GM18526 (cell line): ENCODE data around the gene PRDX5.

Experiments
- POLR2A ChIP-seq: IDR thresholded peaks from 3 replicates; pipeline ENCODE4 v1.6.1; 2011; ENCODE audit not compliant: insufficient read length; ENCODE audit errors: extremely low read depth

PRDX5 gene

DNA sequence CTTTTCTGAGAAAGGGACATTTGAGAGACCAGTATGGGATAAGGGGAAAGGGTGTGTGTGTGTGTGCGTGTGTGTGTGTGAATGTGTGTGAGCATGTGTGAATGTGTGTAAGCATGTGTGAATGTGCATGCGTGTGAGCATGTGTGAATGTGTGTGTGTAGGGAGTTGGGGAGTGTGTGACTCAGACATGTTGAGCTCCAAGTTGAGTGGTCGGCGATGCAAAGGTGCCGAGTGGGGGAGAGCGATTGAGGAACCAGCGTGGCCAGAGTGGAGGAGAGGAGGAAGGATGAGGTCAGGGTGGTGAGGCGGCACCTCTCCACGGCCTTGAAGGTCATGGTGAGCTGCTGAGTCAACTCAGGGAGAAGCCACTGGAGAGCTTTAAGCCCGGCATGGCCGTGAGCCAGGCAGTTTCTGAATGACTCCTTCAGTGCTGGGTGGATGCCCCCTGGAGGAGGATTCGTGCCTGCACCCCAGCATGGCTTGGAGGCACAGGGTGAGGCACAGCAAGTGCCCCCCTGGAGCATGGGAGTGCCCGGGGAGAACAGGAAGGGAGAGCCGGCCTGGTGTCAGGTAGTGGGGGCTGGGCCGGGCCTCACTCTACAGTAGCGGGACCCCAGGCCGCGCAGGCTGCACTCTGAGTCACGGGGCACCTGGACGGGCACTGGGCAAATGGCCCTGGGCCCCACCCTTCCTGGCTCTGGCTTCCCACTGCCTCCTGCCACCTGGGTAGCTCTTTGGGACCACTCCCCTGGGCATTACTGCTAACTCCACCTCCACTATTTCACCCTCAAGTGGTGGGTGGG, 13.8 kb downstream of the PRDX5 start:
- TF ChIP-seq POLR2A: peak; percentile 36

DNA sequence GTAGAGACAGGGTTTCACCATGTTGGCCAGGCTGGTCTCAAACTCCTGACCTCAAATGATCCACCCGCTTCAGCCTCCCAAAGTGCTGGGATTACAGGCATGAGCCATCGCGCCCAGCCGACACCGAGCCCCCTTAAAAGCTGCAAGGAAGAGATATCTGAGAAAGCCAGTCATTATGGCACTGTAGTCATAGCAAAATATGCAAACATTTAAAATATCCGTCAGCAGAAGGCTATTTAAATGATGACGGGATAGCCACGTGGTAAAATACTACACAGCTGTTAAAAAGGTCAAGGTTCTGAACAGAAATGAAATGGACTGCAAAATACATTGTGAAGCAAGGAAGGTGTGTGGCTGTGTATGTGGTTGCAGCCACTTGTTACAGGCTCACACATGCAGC, 15.6 kb downstream of the PRDX5 start:
- no peak for TF ChIP-seq POLR2A

GRCh38 chr11:64334764-64335735, 17.1 kb downstream of the PRDX5 start:
- TF ChIP-seq POLR2A: no peak

DNA sequence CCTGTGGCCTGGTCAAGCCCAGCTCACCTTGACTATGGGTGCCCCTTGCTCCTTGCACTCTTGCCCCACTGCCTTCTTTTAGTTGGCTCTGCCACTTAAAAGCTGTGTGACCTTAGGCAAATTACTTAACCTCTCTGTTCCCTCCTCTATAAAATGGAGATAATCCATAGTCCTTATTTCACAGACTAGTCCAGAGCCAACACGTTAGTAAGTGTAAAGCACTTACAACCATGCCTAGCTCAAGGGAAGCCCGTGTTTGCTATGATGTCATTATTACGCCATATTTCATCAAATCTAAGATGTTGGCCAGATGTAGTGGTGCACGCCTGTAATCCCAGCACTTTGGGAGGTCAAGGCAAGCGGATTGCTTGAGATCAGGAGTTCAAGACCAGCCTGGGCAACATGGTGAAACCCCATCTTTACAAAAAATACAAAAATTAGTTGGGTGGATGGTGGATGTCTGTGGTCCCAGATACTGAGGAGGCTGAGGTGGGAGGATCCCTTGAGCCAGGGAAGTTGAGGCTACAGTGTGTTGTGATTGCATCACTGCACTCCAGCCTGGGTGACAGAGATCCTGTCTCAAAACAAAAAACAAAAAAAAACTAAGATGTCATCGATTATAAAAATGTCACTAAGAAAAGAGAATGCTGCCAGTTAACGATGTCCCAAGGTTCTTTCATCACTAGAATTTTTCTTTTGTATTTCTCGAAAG, 19.8 kb downstream of the PRDX5 start:
- TF ChIP-seq POLR2A: no peak

- TF ChIP-seq POLR2A: no peak
Observed at GRCh38 chr11:64338716-64339115, 20.8 kb downstream of the PRDX5 start.

DNA sequence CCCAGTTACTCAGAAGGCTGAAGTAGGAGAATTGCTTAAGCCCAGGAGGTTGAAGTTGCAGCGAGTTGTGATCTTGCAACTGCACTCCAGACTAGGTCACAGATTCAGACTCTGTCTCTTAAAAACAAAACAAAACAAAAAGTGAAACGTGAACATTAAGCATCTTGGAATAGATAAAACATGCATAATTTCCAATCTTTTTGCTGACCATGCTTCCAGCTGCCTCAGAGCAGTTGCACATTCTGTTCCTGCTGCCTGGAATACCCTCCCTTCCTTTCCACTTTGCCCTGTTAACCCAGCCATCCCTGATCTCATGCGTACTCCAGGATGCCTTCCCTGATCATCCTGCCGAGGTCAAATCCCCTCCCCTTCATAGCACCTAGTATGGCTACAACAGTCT, 21.4 kb downstream of the PRDX5 start:
- no peak for TF ChIP-seq POLR2A

DNA sequence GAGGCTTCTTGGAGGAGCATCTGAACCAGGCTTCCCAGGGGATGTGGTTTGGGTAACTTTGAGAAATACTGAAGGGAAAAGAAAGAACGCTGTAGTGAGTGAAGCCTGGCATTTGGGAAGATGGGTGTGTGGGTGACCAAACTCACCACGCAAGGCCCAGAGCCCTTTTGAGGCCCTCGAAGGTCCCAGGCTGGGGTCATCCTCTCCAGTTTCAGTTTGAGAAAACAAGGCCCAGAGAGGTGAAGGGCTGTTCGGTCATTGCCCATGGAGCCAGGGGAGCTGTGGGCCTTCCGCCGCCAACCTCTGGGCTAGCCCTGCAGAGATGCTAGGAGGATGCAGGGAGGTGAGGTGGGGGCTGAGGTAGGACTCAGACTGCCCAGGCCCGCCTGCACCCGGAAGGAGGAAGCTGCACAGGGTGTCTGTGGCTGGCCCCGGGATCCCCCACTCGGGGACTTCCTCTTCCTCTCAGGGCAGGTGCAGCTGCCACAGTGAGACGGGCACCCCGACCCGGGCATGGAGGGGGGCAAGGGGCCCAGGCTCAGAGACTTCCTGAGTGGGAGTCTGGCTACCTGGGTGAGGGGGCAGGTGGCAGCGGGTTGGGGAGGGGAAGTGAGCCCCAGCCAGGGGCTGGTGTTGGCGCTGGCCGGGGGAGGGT, 22.0 kb downstream of the PRDX5 start, which contains the start of gene CCDC88B:
CCDC88B (plus strand) TSS at position 451 of the 655 bp plus-strand sequence; CDS start at position 514, 63 bp downstream.
- TF ChIP-seq POLR2A: peak; percentile 64

- TF ChIP-seq POLR2A: peak; percentile 29
Observed at GRCh38 chr11:64340671-64341335, 22.9 kb downstream of the PRDX5 start.

- no peak for TF ChIP-seq POLR2A
Observed at GRCh38 chr11:64341429-64341828, 23.5 kb downstream of the PRDX5 start.

DNA sequence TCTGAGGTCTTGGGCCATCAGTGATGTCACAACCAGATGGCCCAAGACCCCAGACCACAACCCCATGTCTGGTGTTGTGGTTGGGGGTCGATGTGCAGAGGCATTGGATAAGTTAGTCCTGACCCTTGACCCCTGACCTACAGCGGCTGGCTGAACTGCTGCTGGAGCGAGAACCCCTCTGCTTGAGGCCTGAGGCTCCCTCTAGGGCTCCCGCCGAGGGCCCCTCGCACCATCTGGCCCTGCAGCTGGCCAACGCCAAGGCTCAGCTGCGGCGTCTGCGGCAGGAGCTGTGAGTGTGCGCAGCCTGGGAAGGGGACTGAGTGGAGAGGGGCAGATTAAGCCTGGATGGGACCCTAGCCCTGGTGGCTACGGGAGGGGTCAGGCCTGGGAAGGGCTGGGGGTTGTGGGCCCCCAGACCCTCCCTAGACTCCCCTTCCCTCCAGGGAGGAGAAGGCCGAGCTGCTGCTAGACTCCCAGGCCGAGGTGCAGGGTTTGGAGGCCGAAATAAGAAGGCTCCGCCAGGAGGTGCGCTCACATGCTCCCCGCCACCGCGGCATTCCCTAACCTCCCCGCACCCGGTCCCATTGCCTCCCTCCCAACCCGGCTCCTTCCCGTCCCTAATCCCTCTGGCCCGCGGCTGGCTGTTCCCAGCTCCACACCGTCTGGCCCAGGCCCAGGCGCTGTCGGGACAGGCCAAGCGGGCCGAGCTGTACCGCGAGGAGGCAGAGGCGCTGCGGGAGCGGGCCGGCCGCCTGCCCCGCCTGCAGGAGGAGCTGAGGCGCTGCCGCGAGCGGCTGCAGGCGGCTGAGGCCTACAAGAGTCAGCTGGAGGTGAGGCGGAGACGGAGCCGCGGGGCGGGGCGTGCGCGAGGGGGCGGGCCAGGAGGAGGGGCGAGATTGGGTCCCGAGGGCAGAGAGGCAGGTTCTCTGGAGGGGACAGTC, 24.2 kb downstream of the PRDX5 start:
- no peak for TF ChIP-seq POLR2A

- TF ChIP-seq POLR2A: no peak
Observed at GRCh38 chr11:64342869-64343745, 25.2 kb downstream of the PRDX5 start.
